Measurements from ENCODE around the gene SLC2A4. TPM values are rescaled to one million over a fixed set of nuclear protein-coding genes. Genes with fewer than 3 reads are reported as not detected.

SLC2A4 gene
- polyA plus RNA-seq, 1 donor = 2.2 TPM

- no peak for DNase-seq
Measured at GRCh38 chr17:7266784-7267183, 14.7 kb upstream of the SLC2A4 start.

GRCh38 chr17:7279448-7279847, 2.1 kb upstream of the SLC2A4 start:
- no peak for DNase-seq

GRCh38 chr17:7280519-7281073, 922 bp upstream of the SLC2A4 start:
- DNase-seq = peak; percentile 80

- peak; percentile 53 for DNase-seq
Measured at GRCh38 chr17:7281953-7282751, 634 bp downstream of the SLC2A4 start.

- DNase-seq = no peak
Measured at GRCh38 chr17:7282752-7283321, 1.3 kb downstream of the SLC2A4 start.

GRCh38 chr17:7283471-7284216, 2.1 kb downstream of the SLC2A4 start:
- no peak for DNase-seq

GRCh38 chr17:7284911-7285310, 3.4 kb downstream of the SLC2A4 start:
- DNase-seq = no peak

GRCh38 chr17:7285679-7286078, 4.2 kb downstream of the SLC2A4 start:
- no peak for DNase-seq

GRCh38 chr17:7289256-7290032, 7.9 kb downstream of the SLC2A4 start:
- DNase-seq = no peak

- DNase-seq = no peak
Measured at GRCh38 chr17:7290166-7290565, 8.6 kb downstream of the SLC2A4 start.

GRCh38 chr17:7290685-7291084, 9.2 kb downstream of the SLC2A4 start:
- no peak for DNase-seq

- DNase-seq = no peak
Measured at GRCh38 chr17:7292194-7292593, 10.7 kb downstream of the SLC2A4 start.

- DNase-seq = no peak
Measured at GRCh38 chr17:7292729-7293128, 11.2 kb downstream of the SLC2A4 start.

- DNase-seq = no peak
Measured at GRCh38 chr17:7293159-7293558, 11.6 kb downstream of the SLC2A4 start.

GRCh38 chr17:7293816-7294613, 12.5 kb downstream of the SLC2A4 start:
- DNase-seq = no peak

- no peak for DNase-seq
Measured at GRCh38 chr17:7294614-7295153, 13.2 kb downstream of the SLC2A4 start, which contains the start of gene YBX2. Gene YBX2 (minus strand): TSS chr17:7294639. CDS start chr17:7294500, 139 bp downstream.

GRCh38 chr17:7295230-7296180, 14.0 kb downstream of the SLC2A4 start:
- DNase-seq = no peak

- peak; percentile 74 for DNase-seq
Measured at GRCh38 chr17:7296189-7296861, 14.8 kb downstream of the SLC2A4 start.

- no peak for DNase-seq
Measured at GRCh38 chr17:7304179-7304578, 22.7 kb downstream of the SLC2A4 start.
